ENCODE measurements around the gene SLC17A7.

- no peak for TF ChIP-seq POLR2AphosphoS5 (IDR thresholded peaks at IDR 0.05; ENCODE audit: control insufficient read depth, insufficient read depth, low read depth, low read length)
- TF ChIP-seq REST (IDR thresholded peaks at IDR 0.05; ENCODE audit: borderline replicate concordance): no peak
- TF ChIP-seq REST (CRISPR knock-in tag; IDR thresholded peaks at IDR 0.05; ENCODE audit: low read depth): no peak
- TF ChIP-seq HMGXB4 (CRISPR knock-in tag; IDR thresholded peaks at IDR 0.05): no peak
- no peak for TF ChIP-seq BCLAF1 (IDR thresholded peaks at IDR 0.05; ENCODE audit: borderline replicate concordance in 1 of 2, control insufficient read depth in 1 of 2, low read depth in 2 of 2, low read length in 1 of 2)
- no peak for TF ChIP-seq NFYB (IDR thresholded peaks at IDR 0.05; ENCODE audit: extremely low read depth, insufficient read length)
- TF ChIP-seq CTCF (IDR thresholded peaks at IDR 0.05 in 2 of 3, conservative IDR thresholded peaks at IDR 0.05 in 1 of 3; ENCODE audit: insufficient read depth in 2 of 3, low read depth in 1 of 3, low read length in 3 of 3): no peak
- TF ChIP-seq TFE3 (CRISPR knock-in tag; IDR thresholded peaks at IDR 0.05): no peak
- no peak for TF ChIP-seq SRF (CRISPR knock-in tag; IDR thresholded peaks at IDR 0.05)
- TF ChIP-seq ATF3 (IDR thresholded peaks at IDR 0.05): no peak
- TF ChIP-seq ATF3 (CRISPR knock-in tag; conservative IDR thresholded peaks at IDR 0.05): no peak
- no peak for TF ChIP-seq ZNF512 (tag; IDR thresholded peaks at IDR 0.05)
- no peak for TF ChIP-seq NFIC (IDR thresholded peaks at IDR 0.05)
- TF ChIP-seq ZNF274 (IDR thresholded peaks at IDR 0.05; ENCODE audit: borderline replicate concordance, low read depth, low read length): no peak
Observed at GRCh38 chr19:49414256-49414655, 27.1 kb downstream of the SLC17A7 start.
